Measurements from ENCODE around the gene CYS1. TPM values are rescaled to one million over a fixed set of nuclear protein-coding genes. Genes with fewer than 3 reads are reported as not detected.

Gene CYS1
- total RNA-seq, 1 donor from 2014 or later, result 5.4 TPM

- Mint-ChIP-seq H3K4me1 (ENCODE audit: low read depth) (peaks cover 15% of the 10 kb centered on the region), H3K27me3 (ENCODE audit: low read depth) (no peaks in the 10 kb centered on the region), H3K9me3 (ENCODE audit: low read depth) (no peaks in the 10 kb centered on the region), H3K36me3 (ENCODE audit: low read depth) (no peaks in the 10 kb centered on the region), H3K4me3 (ENCODE audit: unreplicated experiment) (no peak overlapping the region), H3K27ac (ENCODE audit: unreplicated experiment) (no peak overlapping the region)
- no peak for DNase-seq (ENCODE audit: low spot score)
- peak; percentile 24 for TF ChIP-seq CTCF (IDR thresholded peaks at IDR 0.05)
Measured at GRCh38 chr2:10028407-10028987, 51.7 kb downstream of the CYS1 start.

GRCh38 chr2:10027660-10028330 is 52.4 kb downstream of the CYS1 start:
- no peak overlapping the region for H3K4me3 Mint-ChIP-seq (ENCODE audit: unreplicated experiment)
- peaks cover under 1% of the 10 kb centered on the region for H3K27me3 Mint-ChIP-seq (ENCODE audit: low read depth)
- no peaks in the 10 kb centered on the region for H3K9me3 Mint-ChIP-seq (ENCODE audit: low read depth)
- no peak overlapping the region for H3K27ac Mint-ChIP-seq (ENCODE audit: unreplicated experiment)
- DNase-seq (ENCODE audit: low spot score), result no peak
- H3K4me1 Mint-ChIP-seq (ENCODE audit: low read depth), result peaks cover 15% of the 10 kb centered on the region
- no peak for TF ChIP-seq CTCF (IDR thresholded peaks at IDR 0.05)
- H3K36me3 Mint-ChIP-seq (ENCODE audit: low read depth), result no peaks in the 10 kb centered on the region

- no peaks in the 10 kb centered on the region for H3K9me3 Mint-ChIP-seq (ENCODE audit: low read depth)
- no peak overlapping the region for H3K4me3 Mint-ChIP-seq (ENCODE audit: unreplicated experiment)
- peaks cover 15% of the 10 kb centered on the region for H3K4me1 Mint-ChIP-seq (ENCODE audit: low read depth)
- TF ChIP-seq CTCF (IDR thresholded peaks at IDR 0.05), result no peak
- no peak for DNase-seq (ENCODE audit: low spot score)
- peaks cover 3% of the 10 kb centered on the region for H3K27me3 Mint-ChIP-seq (ENCODE audit: low read depth)
- H3K36me3 Mint-ChIP-seq (ENCODE audit: low read depth), result no peaks in the 10 kb centered on the region
- no peak overlapping the region for H3K27ac Mint-ChIP-seq (ENCODE audit: unreplicated experiment)
Measured at GRCh38 chr2:10026940-10027569, 53.2 kb downstream of the CYS1 start.

- DNase-seq (ENCODE audit: low spot score), result peak; percentile 56
- H3K27me3 Mint-ChIP-seq (ENCODE audit: low read depth), result peaks cover 13% of the 10 kb centered on the region
- peaks cover 1% of the 10 kb centered on the region for H3K9me3 Mint-ChIP-seq (ENCODE audit: low read depth)
- no peaks in the 10 kb centered on the region for H3K4me1 Mint-ChIP-seq (ENCODE audit: low read depth)
- H3K4me3 Mint-ChIP-seq (ENCODE audit: unreplicated experiment), result no peak overlapping the region
- H3K27ac Mint-ChIP-seq (ENCODE audit: unreplicated experiment), result no peak overlapping the region
- TF ChIP-seq CTCF (IDR thresholded peaks at IDR 0.05), result peak; percentile 32
- no peaks in the 10 kb centered on the region for H3K36me3 Mint-ChIP-seq (ENCODE audit: low read depth)
Measured at GRCh38 chr2:10022966-10023662, 57.1 kb downstream of the CYS1 start.

- no peak for TF ChIP-seq CTCF (IDR thresholded peaks at IDR 0.05)
- no peak overlapping the region for H3K27ac Mint-ChIP-seq (ENCODE audit: unreplicated experiment)
- H3K9me3 Mint-ChIP-seq (ENCODE audit: low read depth), result peaks cover 8% of the 10 kb centered on the region
- H3K36me3 Mint-ChIP-seq (ENCODE audit: low read depth), result peaks cover under 1% of the 10 kb centered on the region
- DNase-seq (ENCODE audit: low spot score), result peak; percentile 20
- peaks cover 14% of the 10 kb centered on the region for H3K27me3 Mint-ChIP-seq (ENCODE audit: low read depth)
- H3K4me3 Mint-ChIP-seq (ENCODE audit: unreplicated experiment), result no peak overlapping the region
- no peaks in the 10 kb centered on the region for H3K4me1 Mint-ChIP-seq (ENCODE audit: low read depth)
Measured at GRCh38 chr2:10022445-10022844, 57.8 kb downstream of the CYS1 start.

Data from chondrocyte (in vitro differentiated cells).